LNCAP (cell line): ENCODE data around the gene PTCRA.

Experiments
- CTCF ChIP-seq: fragments of 450-650 bp; IDR thresholded peaks from 2 replicates; pipeline ENCODE4 v1.5.1; 2017; ENCODE audit warnings: mild to moderate bottlenecking

Gene PTCRA

GRCh38 chr6:42935322-42935721, 19.5 kb downstream of the PTCRA start:
- no peak for TF ChIP-seq CTCF

- no peak for TF ChIP-seq CTCF
These were observed 20.5 kb downstream of the PTCRA start for GRCh38 chr6:42936398-42936797.

DNA sequence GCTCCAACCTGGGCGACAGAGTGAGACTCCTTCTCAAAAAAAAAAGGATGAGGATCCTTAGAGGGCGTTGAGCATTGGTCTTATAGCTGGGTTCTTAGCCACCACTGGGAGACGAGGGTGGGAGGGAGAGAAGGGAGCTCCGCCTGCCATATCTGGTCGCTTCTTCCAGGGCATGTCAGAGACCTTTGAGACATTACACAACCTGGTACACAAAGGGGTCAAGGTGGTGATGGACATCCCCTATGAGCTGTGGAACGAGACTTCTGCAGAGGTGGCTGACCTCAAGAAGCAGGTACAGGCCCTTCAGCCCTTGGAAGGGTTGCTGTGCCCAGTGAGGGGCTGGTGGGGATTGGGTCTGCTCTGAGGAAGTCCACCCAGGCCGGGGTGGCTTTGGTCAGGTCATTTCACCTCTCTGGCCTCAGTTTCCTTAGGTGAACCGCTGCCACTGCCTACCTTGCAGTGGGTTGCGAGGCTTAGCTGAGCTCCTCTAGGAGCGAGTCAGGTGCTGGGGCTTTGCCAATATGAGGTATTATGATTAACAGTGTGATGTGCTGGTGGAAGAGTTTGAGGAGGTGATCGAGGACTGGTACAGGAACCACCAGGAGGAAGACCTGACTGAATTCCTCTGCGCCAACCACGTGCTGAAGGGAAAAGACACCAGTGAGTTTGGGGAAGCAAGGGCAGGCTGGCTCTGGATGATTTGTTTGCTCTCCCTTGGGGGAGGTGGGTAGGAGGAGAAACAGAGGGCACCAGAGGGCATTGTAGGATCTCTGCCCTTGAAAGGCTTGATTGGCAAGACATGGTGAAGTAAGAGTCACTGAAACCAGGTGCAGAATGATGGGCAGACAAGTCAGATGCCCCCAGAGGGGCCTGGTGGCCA, 21.9 kb downstream of the PTCRA start:
- TF ChIP-seq CTCF, result no peak

DNA sequence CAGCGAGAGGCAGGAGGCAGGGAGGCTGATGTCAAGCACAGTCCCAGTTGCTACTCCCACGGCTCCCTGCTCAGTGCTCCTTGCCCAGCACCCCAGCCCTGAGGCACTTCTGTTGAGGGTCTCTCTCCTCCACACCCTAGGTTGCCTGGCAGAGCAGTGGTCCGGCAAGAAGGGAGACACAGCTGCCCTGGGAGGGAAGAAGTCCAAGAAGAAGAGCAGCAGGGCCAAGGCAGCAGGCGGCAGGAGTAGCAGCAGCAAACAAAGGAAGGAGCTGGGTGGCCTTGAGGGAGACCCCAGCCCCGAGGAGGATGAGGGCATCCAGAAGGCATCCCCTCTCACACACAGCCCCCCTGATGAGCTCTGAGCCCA, 22.6 kb downstream of the PTCRA start:
- no peak for TF ChIP-seq CTCF

GRCh38 chr6:42938987-42939809, 23.3 kb downstream of the PTCRA start:
- no peak for TF ChIP-seq CTCF

DNA sequence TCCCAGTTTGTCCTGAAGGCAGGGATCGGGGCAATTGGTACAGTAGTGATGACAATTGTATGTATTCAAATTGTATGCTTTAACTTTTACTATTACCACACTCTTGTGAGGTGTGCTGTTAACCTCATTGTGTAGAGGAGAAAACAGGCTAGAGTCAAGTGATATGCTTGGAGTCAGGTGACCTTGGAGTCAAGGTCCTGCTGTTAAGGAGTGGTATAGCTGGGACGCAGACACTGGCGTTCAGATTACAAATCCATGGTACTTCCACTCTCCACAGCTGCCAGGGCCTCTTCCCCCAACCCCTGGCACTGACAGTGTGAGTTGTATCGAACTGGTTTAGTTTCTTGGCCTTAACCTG, 23.9 kb downstream of the PTCRA start:
- TF ChIP-seq CTCF, result no peak

DNA sequence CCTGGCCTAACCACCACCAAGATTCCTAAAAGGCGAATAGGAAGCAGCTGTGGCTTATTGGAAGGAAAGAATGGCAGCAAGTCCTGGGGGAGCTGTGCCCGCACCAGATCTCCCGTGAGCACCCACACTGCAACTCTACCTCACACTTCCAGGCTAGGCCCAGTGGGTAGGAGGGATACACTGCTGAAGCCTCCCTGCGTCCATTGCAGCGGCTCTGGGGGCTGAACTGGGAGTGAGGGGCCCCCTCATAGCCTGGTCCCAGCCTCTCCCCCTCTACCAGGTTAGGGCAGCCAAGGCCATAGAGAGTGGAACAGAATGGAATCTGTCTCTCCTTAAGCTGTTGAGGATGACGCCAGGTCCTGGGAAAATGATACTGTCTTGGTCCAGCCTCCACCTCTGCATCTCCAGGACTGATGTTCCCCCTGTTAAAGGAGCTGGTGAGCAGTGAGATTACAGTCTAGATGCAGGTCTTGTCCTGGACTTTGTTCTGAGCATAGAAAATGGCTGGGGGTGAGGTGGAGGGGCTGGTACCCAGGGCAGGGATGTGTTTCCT, 24.7 kb downstream of the PTCRA start:
- no peak for TF ChIP-seq CTCF
